HepG2 (cell line): ENCODE measurements around the gene ADGRG6. TPM values are rescaled to one million over a fixed set of nuclear protein-coding genes. Genes with fewer than 3 reads are reported as not detected.

Experiments used
- CBFB ChIP-seq: sonication (generic); formaldehyde crosslinking; IDR thresholded peaks from 2 replicates; pipeline ENCODE4 v1.4.0; 2020; ENCODE audit warnings: missing genetic modification reagents
- KDM4B ChIP-seq: sonication (generic); formaldehyde crosslinking; IDR thresholded peaks from 2 replicates; pipeline ENCODE4 v1.4.0; 2020; ENCODE audit warnings: missing genetic modification reagents
- NR2F6 ChIP-seq, 2 experiments: IDR thresholded peaks; 2 replicates each; pipeline ENCODE4 v1.6.1; 2016; ENCODE audit warnings: antibody characterized with exemption in 1 of 2, mild to moderate bottlenecking in 1 of 2
- PHF5A ChIP-seq: IDR thresholded peaks from one replicate; pipeline ENCODE4 v1.6.1; 2018; ENCODE audit warnings: low read depth, missing genetic modification reagents; ENCODE audit not compliant: unreplicated experiment
- RAD21 ChIP-seq: fragments of 450-650 bp; formaldehyde crosslinking; IDR thresholded peaks from 2 replicates; pipeline ENCODE4 v1.5.0; 2020; ENCODE audit warnings: mild to moderate bottlenecking
- TP53 ChIP-seq: sonication (generic); formaldehyde crosslinking; conservative IDR thresholded peaks from 2 replicates; pipeline ENCODE4 v1.4.0; 2020; ENCODE audit warnings: missing genetic modification reagents
- TRIM22 ChIP-seq: fragments of 450-650 bp; IDR thresholded peaks from 2 replicates; pipeline ENCODE4 v1.6.1; 2017
- ZNF280D ChIP-seq: sonication (generic); formaldehyde crosslinking; IDR thresholded peaks from 2 replicates; pipeline ENCODE4 v1.5.1; 2020; ENCODE audit warnings: mild to moderate bottlenecking, missing genetic modification reagents
- ZNF577 ChIP-seq: sonication (generic); formaldehyde crosslinking; IDR thresholded peaks from 2 replicates; pipeline ENCODE4 v1.4.0; 2020; ENCODE audit warnings: mild to moderate bottlenecking, low read depth, missing genetic modification reagents, borderline replicate concordance
- ZNF766 ChIP-seq: sonication (generic); formaldehyde crosslinking; IDR thresholded peaks from 2 replicates; pipeline ENCODE4 v1.5.0; 2020; ENCODE audit warnings: missing genetic modification reagents, borderline replicate concordance
- polyA plus RNA-seq, 8 experiments: library from polyadenylated mRNA; depleted of rRNA in 3 of 8; stranded (reverse) in 7 of 8; unstranded in 1 of 8; fragments of >200 nt; fragmentation: Illumina TruSeq in 4 of 8; extraction: Trizol in 4 of 8; gene quantifications; 2 replicates each; pipeline versions ENCODE4 v1.2.1 to v1.2.3, GENCODE V29; 2011 to 2016; ENCODE audit warnings: low read depth in 4 of 8, missing spikeins in 1 of 8, mixed read lengths in 1 of 8; ENCODE audit not compliant: insufficient read depth in 1 of 8
- total RNA-seq, 5 experiments: library from RNA; depleted of rRNA; stranded (reverse); fragments of >200 nt; fragmentation: Illumina TruSeq; extraction: Trizol; gene quantifications; 2 replicates each; pipeline ENCODE4 v1.2.3, GENCODE V29; 2016; ENCODE audit warnings: low read depth in 1 of 5
- TF ChIP-seq, protein P1 (sequence below): sonication (generic); formaldehyde crosslinking; IDR thresholded peaks from 2 replicates; pipeline ENCODE4 v1.5.1; 2020; ENCODE audit warnings: missing genetic modification reagents, mild to moderate bottlenecking, borderline replicate concordance
- TF ChIP-seq, protein P2 (sequence below): sonication (generic); formaldehyde crosslinking; conservative IDR thresholded peaks from 2 replicates; pipeline ENCODE4 v1.8.0; 2022; ENCODE audit warnings: low read depth, missing genetic modification reagents
- TF ChIP-seq, protein P3 (sequence below): sonication (generic); formaldehyde crosslinking; IDR thresholded peaks from 2 replicates; pipeline ENCODE4 v1.5.1; 2020; ENCODE audit warnings: mild to moderate bottlenecking, missing genetic modification reagents, borderline replicate concordance
- TF ChIP-seq, protein P4 (sequence below): conservative IDR thresholded peaks from 2 replicates; pipeline ENCODE4 v1.6.1; 2018; ENCODE audit warnings: missing genetic modification reagents

Gene ADGRG6
- total and polyA plus RNA-seq, 2 of the 13 experiments (the other 11 are each of a cell fraction or from before 2014, with no cell fraction given): 129 to 249 TPM

GRCh38 chr6:142302421-142303175 lies 791 bp downstream of the ADGRG6 start (continued):
- TF ChIP-seq NR2F6 (IDR thresholded peaks at IDR 0.05): 0 out of 2 replicates have a peak, but pooled peaks have one; percentile 38
- no peak for TF ChIP-seq NR2F6 (CRISPR knock-in tag; IDR thresholded peaks at IDR 0.05)
- TF ChIP-seq KDM4B: peak; percentile 22; the same call in 1 of the 2 replicates
- TF ChIP-seq, protein P1, sequence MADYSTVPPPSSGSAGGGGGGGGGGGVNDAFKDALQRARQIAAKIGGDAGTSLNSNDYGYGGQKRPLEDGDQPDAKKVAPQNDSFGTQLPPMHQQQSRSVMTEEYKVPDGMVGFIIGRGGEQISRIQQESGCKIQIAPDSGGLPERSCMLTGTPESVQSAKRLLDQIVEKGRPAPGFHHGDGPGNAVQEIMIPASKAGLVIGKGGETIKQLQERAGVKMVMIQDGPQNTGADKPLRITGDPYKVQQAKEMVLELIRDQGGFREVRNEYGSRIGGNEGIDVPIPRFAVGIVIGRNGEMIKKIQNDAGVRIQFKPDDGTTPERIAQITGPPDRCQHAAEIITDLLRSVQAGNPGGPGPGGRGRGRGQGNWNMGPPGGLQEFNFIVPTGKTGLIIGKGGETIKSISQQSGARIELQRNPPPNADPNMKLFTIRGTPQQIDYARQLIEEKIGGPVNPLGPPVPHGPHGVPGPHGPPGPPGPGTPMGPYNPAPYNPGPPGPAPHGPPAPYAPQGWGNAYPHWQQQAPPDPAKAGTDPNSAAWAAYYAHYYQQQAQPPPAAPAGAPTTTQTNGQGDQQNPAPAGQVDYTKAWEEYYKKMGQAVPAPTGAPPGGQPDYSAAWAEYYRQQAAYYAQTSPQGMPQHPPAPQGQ (CRISPR knock-in tag): no peak
- peak; percentile 10 for TF ChIP-seq PHF5A
- 0 out of 2 replicates have a peak, but pooled peaks have one; percentile 22 for TF ChIP-seq TP53 (CRISPR knock-in tag)
- TF ChIP-seq, protein P2, sequence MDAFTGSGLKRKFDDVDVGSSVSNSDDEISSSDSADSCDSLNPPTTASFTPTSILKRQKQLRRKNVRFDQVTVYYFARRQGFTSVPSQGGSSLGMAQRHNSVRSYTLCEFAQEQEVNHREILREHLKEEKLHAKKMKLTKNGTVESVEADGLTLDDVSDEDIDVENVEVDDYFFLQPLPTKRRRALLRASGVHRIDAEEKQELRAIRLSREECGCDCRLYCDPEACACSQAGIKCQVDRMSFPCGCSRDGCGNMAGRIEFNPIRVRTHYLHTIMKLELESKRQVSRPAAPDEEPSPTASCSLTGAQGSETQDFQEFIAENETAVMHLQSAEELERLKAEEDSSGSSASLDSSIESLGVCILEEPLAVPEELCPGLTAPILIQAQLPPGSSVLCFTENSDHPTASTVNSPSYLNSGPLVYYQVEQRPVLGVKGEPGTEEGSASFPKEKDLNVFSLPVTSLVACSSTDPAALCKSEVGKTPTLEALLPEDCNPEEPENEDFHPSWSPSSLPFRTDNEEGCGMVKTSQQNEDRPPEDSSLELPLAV: 0 out of 2 replicates have a peak, but pooled peaks have one; percentile 38
- peak; percentile 29; the same call in 1 of the 2 replicates for TF ChIP-seq RAD21
- no peak for TF ChIP-seq CBFB (CRISPR knock-in tag)
- TF ChIP-seq ZNF577 (CRISPR knock-in tag): no peak
- TF ChIP-seq, protein P3, sequence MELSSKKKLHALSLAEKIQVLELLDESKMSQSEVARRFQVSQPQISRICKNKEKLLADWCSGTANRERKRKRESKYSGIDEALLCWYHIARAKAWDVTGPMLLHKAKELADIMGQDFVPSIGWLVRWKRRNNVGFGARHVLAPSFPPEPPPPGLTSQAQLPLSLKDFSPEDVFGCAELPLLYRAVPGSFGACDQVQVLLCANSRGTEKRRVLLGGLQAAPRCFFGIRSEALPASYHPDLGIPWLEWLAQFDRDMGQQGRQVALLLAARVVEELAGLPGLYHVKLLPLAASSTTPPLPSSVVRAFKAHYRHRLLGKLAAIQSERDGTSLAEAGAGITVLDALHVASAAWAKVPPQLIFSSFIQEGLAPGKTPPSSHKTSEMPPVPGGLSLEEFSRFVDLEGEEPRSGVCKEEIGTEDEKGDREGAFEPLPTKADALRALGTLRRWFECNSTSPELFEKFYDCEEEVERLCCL (CRISPR knock-in tag): peak; percentile 15; the same call in 1 of the 2 replicates
- TF ChIP-seq TRIM22: no peak
- TF ChIP-seq ZNF766 (CRISPR knock-in tag): no peak
- 0 out of 2 replicates have a peak, but pooled peaks have one; percentile 20 for TF ChIP-seq ZNF280D (CRISPR knock-in tag)
- TF ChIP-seq, protein P4, sequence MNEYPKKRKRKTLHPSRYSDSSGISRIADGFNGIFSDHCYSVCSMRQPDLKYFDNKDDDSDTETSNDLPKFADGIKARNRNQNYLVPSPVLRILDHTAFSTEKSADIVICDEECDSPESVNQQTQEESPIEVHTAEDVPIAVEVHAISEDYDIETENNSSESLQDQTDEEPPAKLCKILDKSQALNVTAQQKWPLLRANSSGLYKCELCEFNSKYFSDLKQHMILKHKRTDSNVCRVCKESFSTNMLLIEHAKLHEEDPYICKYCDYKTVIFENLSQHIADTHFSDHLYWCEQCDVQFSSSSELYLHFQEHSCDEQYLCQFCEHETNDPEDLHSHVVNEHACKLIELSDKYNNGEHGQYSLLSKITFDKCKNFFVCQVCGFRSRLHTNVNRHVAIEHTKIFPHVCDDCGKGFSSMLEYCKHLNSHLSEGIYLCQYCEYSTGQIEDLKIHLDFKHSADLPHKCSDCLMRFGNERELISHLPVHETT (CRISPR knock-in tag): no peak
